Occipital lobe (tissue), 2 donors: ENCODE measurements around the gene TCF19. TPM values are rescaled to one million over a fixed set of nuclear protein-coding genes. Genes with fewer than 3 reads are reported as not detected.
"Not testable (repeated sequence)": the region's sequence is repeated elsewhere in the genome, so short reads cannot be mapped to it uniquely, and the experiment has no call there.

ENCODE experiments used
- DNase-seq: peaks from one replicate; lab custom pipeline; 2025; lab: John Stamatoyannopoulos, UW
- total RNA-seq: library from RNA; depleted of rRNA; stranded (reverse); fragments of >200 nt; gene quantifications from one replicate; pipeline ENCODE4 v1.2.3, GENCODE V29; 2014

TCF19 gene
- total RNA-seq, 1 donor from 2014 or later: 3.4 TPM

GRCh38 chr6:31179042-31179386, 20.6 kb downstream of the TCF19 start:
- DNase-seq: no peak

- no peak for DNase-seq
Observed at GRCh38 chr6:31179896-31180295, 21.5 kb downstream of the TCF19 start.

- peak; percentile 40 for DNase-seq
Observed at GRCh38 chr6:31180500-31180899, 22.1 kb downstream of the TCF19 start.

GRCh38 chr6:31183287-31183686, 24.9 kb downstream of the TCF19 start:
- not testable (repeated sequence) for DNase-seq

GRCh38 chr6:31183859-31184258, 25.5 kb downstream of the TCF19 start:
- not testable (repeated sequence) for DNase-seq

GRCh38 chr6:31185695-31186051, 27.3 kb downstream of the TCF19 start:
- not testable (repeated sequence) for DNase-seq

- no peak for DNase-seq
Observed at GRCh38 chr6:31186052-31186734, 27.8 kb downstream of the TCF19 start.

GRCh38 chr6:31187780-31188194, 29.4 kb downstream of the TCF19 start:
- DNase-seq: no peak

- DNase-seq: not testable (repeated sequence)
Observed at GRCh38 chr6:31189223-31189622, 30.8 kb downstream of the TCF19 start.

GRCh38 chr6:31190488-31190887, 32.1 kb downstream of the TCF19 start:
- no peak for DNase-seq

- DNase-seq: peak; percentile 33
Observed at GRCh38 chr6:31192431-31193105, 34.2 kb downstream of the TCF19 start.

GRCh38 chr6:31193206-31193605, 34.8 kb downstream of the TCF19 start:
- DNase-seq: no peak

GRCh38 chr6:31194061-31194834, 35.9 kb downstream of the TCF19 start:
- DNase-seq: no peak

- not testable (repeated sequence) for DNase-seq
Observed at GRCh38 chr6:31195308-31195979, 37.1 kb downstream of the TCF19 start.

- not testable (repeated sequence) for DNase-seq
Observed at GRCh38 chr6:31196251-31197022, 38.0 kb downstream of the TCF19 start.

- peak; percentile 89 for DNase-seq
Observed at GRCh38 chr6:31197559-31198305, 39.3 kb downstream of the TCF19 start.

- DNase-seq: not testable (repeated sequence)
Observed at GRCh38 chr6:31199105-31199452, 40.7 kb downstream of the TCF19 start.

GRCh38 chr6:31202259-31203166, 44.1 kb downstream of the TCF19 start:
- DNase-seq: no peak

- DNase-seq: no peak
Observed at GRCh38 chr6:31203345-31203979, 45.1 kb downstream of the TCF19 start.
